Omental fat pad (tissue), 4 donors: ENCODE results near the gene OR10H4. TPM values are rescaled to one million over a fixed set of nuclear protein-coding genes. Genes with fewer than 3 reads are reported as not detected.

Experiments used
- ATAC-seq: fragments of 150-250 bp; one replicate; pipeline ENCODE4 v1.9.1; 2016; ENCODE audit warnings: mild to moderate bottlenecking, moderate library complexity; ENCODE audit not compliant: low FRiP score
- DNase-seq: peaks from one replicate; pipeline ENCODE4 v3.0.0-alpha.2; 2019; ENCODE audit warnings: low spot score
- total RNA-seq, 4 donors: library from RNA; depleted of rRNA; stranded (reverse); fragments of >200 nt; gene quantifications; one replicate each; pipeline ENCODE4 v1.1.0, GENCODE V29; 2016
- TF ChIP-seq, protein P1 (sequence below), 3 donors: fragments of 450-650 bp; IDR thresholded peaks; one replicate each; pipeline ENCODE4 v1.5.1; 2016 to 2017; ENCODE audit warnings: antibody characterized with exemption in 3 of 3, mild to moderate bottlenecking in 3 of 3, moderate library complexity in 2 of 3

The OR10H4 gene
- total RNA-seq, 4 donors from 2014 or later, result not detected

DNA sequence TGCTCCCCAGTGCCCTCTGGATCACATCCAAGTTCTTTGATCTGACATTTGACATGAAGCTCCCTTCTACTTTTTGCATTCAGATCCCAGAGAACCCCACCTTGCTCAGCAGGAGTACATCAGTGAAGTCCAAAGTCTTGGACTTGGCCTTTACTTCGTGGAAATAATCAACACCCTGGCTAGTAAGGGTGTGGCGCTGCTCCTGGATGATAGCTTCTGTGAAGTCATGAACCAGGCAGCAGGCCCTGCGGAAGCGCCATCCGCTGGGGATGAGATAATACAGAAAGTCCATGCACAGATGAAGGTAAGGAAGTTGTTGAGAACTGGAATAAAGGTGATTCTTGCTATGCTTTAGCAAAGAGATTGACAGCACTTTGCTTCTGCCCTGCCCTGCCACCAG, 43.2 kb downstream of the OR10H4 start:
- ATAC-seq, result no peak
- TF ChIP-seq, protein P1, sequence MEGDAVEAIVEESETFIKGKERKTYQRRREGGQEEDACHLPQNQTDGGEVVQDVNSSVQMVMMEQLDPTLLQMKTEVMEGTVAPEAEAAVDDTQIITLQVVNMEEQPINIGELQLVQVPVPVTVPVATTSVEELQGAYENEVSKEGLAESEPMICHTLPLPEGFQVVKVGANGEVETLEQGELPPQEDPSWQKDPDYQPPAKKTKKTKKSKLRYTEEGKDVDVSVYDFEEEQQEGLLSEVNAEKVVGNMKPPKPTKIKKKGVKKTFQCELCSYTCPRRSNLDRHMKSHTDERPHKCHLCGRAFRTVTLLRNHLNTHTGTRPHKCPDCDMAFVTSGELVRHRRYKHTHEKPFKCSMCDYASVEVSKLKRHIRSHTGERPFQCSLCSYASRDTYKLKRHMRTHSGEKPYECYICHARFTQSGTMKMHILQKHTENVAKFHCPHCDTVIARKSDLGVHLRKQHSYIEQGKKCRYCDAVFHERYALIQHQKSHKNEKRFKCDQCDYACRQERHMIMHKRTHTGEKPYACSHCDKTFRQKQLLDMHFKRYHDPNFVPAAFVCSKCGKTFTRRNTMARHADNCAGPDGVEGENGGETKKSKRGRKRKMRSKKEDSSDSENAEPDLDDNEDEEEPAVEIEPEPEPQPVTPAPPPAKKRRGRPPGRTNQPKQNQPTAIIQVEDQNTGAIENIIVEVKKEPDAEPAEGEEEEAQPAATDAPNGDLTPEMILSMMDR (IDR thresholded peaks at IDR 0.05), result no peak
- no peak for DNase-seq

DNA sequence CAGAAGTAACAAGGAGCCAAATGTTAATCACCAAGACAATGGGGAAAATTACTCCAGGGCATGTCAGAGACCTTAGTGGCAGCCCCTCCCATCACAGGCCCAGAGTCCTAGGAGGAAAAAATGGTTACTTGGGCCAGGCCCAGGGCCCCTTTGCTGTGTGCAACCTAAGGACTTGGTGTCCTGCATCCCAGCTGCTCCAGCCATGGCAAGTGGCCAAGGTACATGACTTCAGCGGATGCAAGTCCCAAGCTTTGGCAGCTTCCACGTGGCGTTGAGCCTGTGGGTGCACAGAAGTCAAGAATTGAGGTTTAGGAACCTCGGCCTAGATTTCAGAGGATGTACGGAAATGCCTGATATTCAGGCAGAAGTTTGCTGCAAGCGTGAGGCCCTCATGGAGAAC, 46.7 kb downstream of the OR10H4 start:
- DNase-seq (no peak), ATAC-seq (no peak)
- TF ChIP-seq, protein P1 (IDR thresholded peaks at IDR 0.05), result no peak

DNA sequence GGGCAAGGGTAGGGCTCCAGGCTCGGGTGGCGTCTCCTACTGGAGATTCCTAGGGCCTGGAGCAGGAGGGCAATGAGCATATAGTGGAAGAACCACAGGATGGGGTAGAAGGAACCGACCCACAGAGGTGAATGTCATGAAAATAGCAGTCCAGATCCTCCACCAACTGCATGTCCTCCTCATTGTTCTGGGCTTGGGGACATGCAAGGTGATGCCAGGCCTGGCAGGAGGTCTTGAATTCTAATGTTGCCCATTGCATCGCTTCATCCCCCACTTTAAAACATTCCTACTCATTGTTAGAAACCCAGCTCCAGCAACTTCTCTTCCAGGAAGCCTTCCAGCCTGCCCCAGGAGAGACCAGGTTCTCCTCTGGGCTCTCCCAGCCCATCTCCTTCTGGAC, 49.4 kb downstream of the OR10H4 start:
- no peak for ATAC-seq
- TF ChIP-seq, protein P1 (IDR thresholded peaks at IDR 0.05), result no peak
- no peak for DNase-seq

Other genes starting within 250 kb of the OR10H4 start
- not detected for gene OR10H2, start 221.0 kb upstream of the OR10H4 start, total RNA-seq
- gene OR10H3, start 211.0 kb upstream of the OR10H4 start, total RNA-seq, result not detected
- not detected for gene OR10H5, start 161.3 kb upstream of the OR10H4 start, total RNA-seq
- not detected for gene OR10H1, start 133.3 kb upstream of the OR10H4 start, total RNA-seq
- not detected for gene CYP4F2, start 50.9 kb upstream of the OR10H4 start, total RNA-seq
- gene CYP4F11, start 14.5 kb upstream of the OR10H4 start, total RNA-seq, result 1 to 10 TPM in 1 of 4 donors, under 1 TPM in 2, not detected in 1; 0.09 to 1.4 (median 0.60) TPM
- 100 to 1,000 TPM; 293 to 486 (median 418) TPM for gene TPM4, start 127.5 kb downstream of the OR10H4 start, total RNA-seq
- gene RAB8A, start 162.9 kb downstream of the OR10H4 start, total RNA-seq, result 10 to 100 TPM; 32.5 to 51.9 (median 40.0) TPM
- 1 to 10 TPM; 1.0 to 5.8 (median 1.6) TPM for gene HSH2D, start 194.7 kb downstream of the OR10H4 start, total RNA-seq
- not detected for gene CIB3, start 224.5 kb downstream of the OR10H4 start, total RNA-seq
- 100 to 1,000 TPM in 1 of 4 donors, 10 to 100 TPM in 3; 79.7 to 103 (median 90.2) TPM for gene FAM32A, start 236.4 kb downstream of the OR10H4 start, total RNA-seq
- gene AP1M1, start 248.9 kb downstream of the OR10H4 start, total RNA-seq, result 100 to 1,000 TPM in 2 of 4 donors, 10 to 100 TPM in 2; 92.0 to 154 (median 111) TPM